Measurements from ENCODE around the gene IFNGR2. TPM values are rescaled to one million over a fixed set of nuclear protein-coding genes. Genes with fewer than 3 reads are reported as not detected.

The IFNGR2 gene
- total and polyA plus RNA-seq, 7 experiments from 2014 or later: 9.1 to 80.5 (median 33.7) TPM

DNA sequence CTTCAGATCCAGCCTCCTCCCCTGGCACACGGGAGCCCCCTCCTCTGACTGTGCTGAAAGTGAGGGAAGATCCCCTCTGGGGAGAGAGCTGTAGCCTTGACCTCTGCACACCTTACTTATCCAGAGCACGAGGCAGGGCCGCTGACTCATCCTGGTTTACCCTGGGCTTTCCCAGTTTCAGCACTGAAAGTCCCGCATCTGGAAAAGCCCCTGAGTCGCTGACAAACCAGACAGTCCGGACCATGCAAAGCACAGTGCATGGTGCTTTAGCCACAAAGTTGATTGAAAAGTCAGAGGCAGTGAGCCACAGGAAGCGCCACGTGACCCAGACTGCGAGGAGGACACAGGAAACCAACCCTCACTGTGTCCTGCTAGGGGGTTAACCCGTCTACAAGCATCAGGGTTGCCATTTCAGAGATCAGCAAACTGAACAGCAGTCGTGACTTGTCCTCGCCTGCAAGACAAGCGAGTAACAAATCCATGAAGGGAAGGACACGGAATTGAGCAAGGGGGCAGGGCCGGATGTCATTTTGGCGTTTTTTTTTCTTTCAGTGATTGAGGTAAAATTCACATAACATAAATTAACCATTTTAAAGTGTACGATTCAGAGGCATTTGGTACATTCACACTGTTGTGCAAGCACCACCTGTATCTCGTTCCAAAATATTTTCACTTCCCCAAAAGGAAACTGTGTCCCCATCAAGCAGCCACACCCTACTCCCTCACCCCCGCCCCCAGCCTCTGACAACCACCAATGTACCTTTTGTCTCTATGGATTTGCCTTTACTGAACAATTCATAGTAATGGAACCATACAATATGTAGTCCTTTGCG is 19.9 kb upstream of the IFNGR2 start:
- H3K4me1 Mint-ChIP-seq: peaks cover 53 to 76% (median 65%) of the 10 kb centered on the region in 7 donors
- Histone ChIP-seq H3K36me3 (ENCODE audit: control insufficient read depth in 2 of 3, insufficient read depth in 3 of 3, low read length in 3 of 3) (no peaks in the 10 kb centered on the region), H3K27me3 (ENCODE audit: control insufficient read depth in 2 of 2, insufficient read depth in 2 of 2, low read length in 2 of 2) (no peaks in the 10 kb centered on the region), H3K4me3 (ENCODE audit: low read length) (peak overlapping the region; percentile 57), H3K4me1 (ENCODE audit: control insufficient read depth in 2 of 2, insufficient read depth in 2 of 2, low read length in 2 of 2) (peaks cover 46 to 61% of the 10 kb centered on the region in 2 donors), H3K27ac (ENCODE audit: low read depth, low read length) (peak overlapping the region; percentile 41), H3K9me3 (ENCODE audit: control insufficient read depth in 2 of 3, low read length in 3 of 3) (no peaks in the 10 kb centered on the region)
- H3K9me3 Mint-ChIP-seq: no peaks in the 10 kb centered on the region
- POLR2A ChIA-PET: interaction anchor here (1.6 to 3.7 kb wide), 3 partner anchors 19 to 21 kb away, joined by 8 to 16 read pairs (median 10); partner anchors contain the start of gene IFNGR2
- H3K27ac Mint-ChIP-seq: peak overlapping the region; percentile 64 to 97 (median 87)
- ATAC-seq: peak; percentile 65
- DNase-seq: peak in 7 of 9 donors; percentile 34 to 77 (median 41)
- H3K27me3 Mint-ChIP-seq: peaks cover 0 to 43% (median 0%) of the 10 kb centered on the region in 5 donors
- intact Hi-C loops (cut with micrococcal nuclease): loop anchor here (1.0 to 5.0 kb wide), 8 partner anchors 20 to 451 kb away; partner anchors contain the start of genes GART (in 1 of the 2), IFNAR1 (in 1 of the 2), IFNGR2 (in 1 of the 2) and SON (in 1 of the 2)
- H3K36me3 Mint-ChIP-seq: peaks cover 0 to 3% (median 0%) of the 10 kb centered on the region in 5 donors
- peak overlapping the region; percentile 80 to 98 (median 88) for H3K4me3 Mint-ChIP-seq
- CTCF ChIA-PET: no interaction called here

DNA sequence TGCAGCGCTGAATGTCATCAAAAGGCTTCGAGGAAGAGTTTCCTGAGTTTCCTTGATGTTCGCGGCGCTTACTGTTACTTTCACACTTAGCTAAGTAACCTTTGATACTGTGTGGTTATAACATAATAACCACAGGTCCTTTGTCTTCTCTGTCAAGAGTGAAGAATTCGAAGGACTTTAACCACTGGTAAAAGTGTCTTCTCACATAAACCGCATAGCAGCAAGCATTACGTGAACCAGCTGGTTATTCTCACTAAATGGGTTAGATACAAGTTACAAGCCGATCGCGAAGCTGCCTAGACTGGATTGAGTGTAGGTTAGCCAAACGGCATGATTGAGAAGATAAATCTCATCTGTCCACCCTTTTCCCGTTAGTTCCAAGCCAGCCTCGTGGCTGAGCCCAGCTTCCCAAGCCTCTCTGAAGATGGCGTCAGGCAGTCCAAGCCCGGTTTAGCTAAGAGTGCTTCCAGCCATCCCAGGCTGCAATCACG is 18.3 kb upstream of the IFNGR2 start:
- peak overlapping the region; percentile 5 for H3K27ac ChIP-seq (ENCODE audit: low read depth, low read length)
- Mint-ChIP-seq H3K27ac (peak overlapping the region; percentile 63 to 91 (median 80)), H3K4me3 (peak overlapping the region; percentile 68 to 98 (median 82)), H3K9me3 (no peaks in the 10 kb centered on the region), H3K36me3 (peaks cover 0 to 3% (median 0%) of the 10 kb centered on the region in 5 donors), H3K4me1 (peaks cover 54 to 66% (median 58%) of the 10 kb centered on the region in 7 donors), H3K27me3 (peaks cover 0 to 50% (median 0%) of the 10 kb centered on the region in 5 donors)
- H3K36me3 ChIP-seq (ENCODE audit: control insufficient read depth in 2 of 3, insufficient read depth in 3 of 3, low read length in 3 of 3): no peaks in the 10 kb centered on the region
- H3K4me3 ChIP-seq (ENCODE audit: low read length): peak overlapping the region; percentile 22
- intact Hi-C loops (cut with micrococcal nuclease): loop anchor here (1.0 to 5.0 kb wide), 5 partner anchors 18 to 613 kb away; partner anchors contain the start of genes GART (in 1 of the 2), IFNGR2 (in 1 of the 2) and SON (in 1 of the 2)
- DNase-seq: peak in 7 of 9 donors; percentile 56 to 77 (median 70)
- H3K9me3 ChIP-seq (ENCODE audit: control insufficient read depth in 2 of 3, low read length in 3 of 3): no peaks in the 10 kb centered on the region
- H3K4me1 ChIP-seq (ENCODE audit: control insufficient read depth in 2 of 2, insufficient read depth in 2 of 2, low read length in 2 of 2): peaks cover 45 to 54% of the 10 kb centered on the region in 2 donors
- POLR2A ChIA-PET: interaction anchor here (0.8 to 3.7 kb wide), 14 partner anchors 8 to 195 kb away, joined by 3 to 22 read pairs (median 4); partner anchors contain the start of genes IFNAR1 and IFNGR2
- CTCF ChIA-PET: interaction anchor here (0.6 to 2.1 kb wide), 8 partner anchors 10 to 188 kb away, joined by 3 to 9 read pairs (median 4); no protein-coding TSS in a partner anchor
- H3K27me3 ChIP-seq (ENCODE audit: control insufficient read depth in 2 of 2, insufficient read depth in 2 of 2, low read length in 2 of 2): no peaks in the 10 kb centered on the region
- peak; percentile 59 for ATAC-seq

GRCh38 chr21:33386222-33386784 is 16.9 kb upstream of the IFNGR2 start:
- POLR2A ChIA-PET: interaction anchor here (0.8 to 3.7 kb wide), 2 partner anchors 10 to 16 kb away, joined by 3 to 16 read pairs; partner anchors contain the start of gene IFNGR2

GRCh38 chr21:33387294-33387693 is 15.9 kb upstream of the IFNGR2 start:
- intact Hi-C loops (cut with micrococcal nuclease): no loop called here
- peaks cover 0 to 64% (median 4%) of the 10 kb centered on the region in 5 donors for H3K27me3 Mint-ChIP-seq
- H3K4me3 ChIP-seq (ENCODE audit: low read length): no peak overlapping the region
- H3K36me3 Mint-ChIP-seq: peaks cover 0 to 1% (median 0%) of the 10 kb centered on the region in 5 donors
- CTCF ChIA-PET: no interaction called here
- no peak overlapping the region for H3K27ac ChIP-seq (ENCODE audit: low read depth, low read length)
- peaks cover 29 to 32% of the 10 kb centered on the region in 2 donors for H3K4me1 ChIP-seq (ENCODE audit: control insufficient read depth in 2 of 2, insufficient read depth in 2 of 2, low read length in 2 of 2)
- peaks cover 32 to 42% (median 38%) of the 10 kb centered on the region in 7 donors for H3K4me1 Mint-ChIP-seq
- H3K27me3 ChIP-seq (ENCODE audit: control insufficient read depth in 2 of 2, insufficient read depth in 2 of 2, low read length in 2 of 2): no peaks in the 10 kb centered on the region
- no peak for DNase-seq
- no peaks in the 10 kb centered on the region for H3K9me3 ChIP-seq (ENCODE audit: control insufficient read depth in 2 of 3, low read length in 3 of 3)
- H3K27ac Mint-ChIP-seq: no peak overlapping the region
- no peak overlapping the region for H3K4me3 Mint-ChIP-seq
- ATAC-seq: no peak
- POLR2A ChIA-PET: interaction anchor here (1.1 kb wide), 1 partner anchor 26 kb away, joined by 4 read pairs; no protein-coding TSS in a partner anchor
- no peaks in the 10 kb centered on the region for H3K9me3 Mint-ChIP-seq
- H3K36me3 ChIP-seq (ENCODE audit: control insufficient read depth in 2 of 3, insufficient read depth in 3 of 3, low read length in 3 of 3): no peaks in the 10 kb centered on the region

More at GRCh38 chr21:33386222-33386784, 16.9 kb upstream of the IFNGR2 start:
- no peaks in the 10 kb centered on the region for H3K9me3 ChIP-seq (ENCODE audit: control insufficient read depth in 2 of 3, low read length in 3 of 3)
- intact Hi-C loops (cut with micrococcal nuclease): no loop called here
- H3K4me3 Mint-ChIP-seq: peak overlapping the region in 1 of 10 donors; percentile 11
- peaks cover 0 to 1% (median 0%) of the 10 kb centered on the region in 5 donors for H3K36me3 Mint-ChIP-seq
- peaks cover 31 to 40% of the 10 kb centered on the region in 2 donors for H3K4me1 ChIP-seq (ENCODE audit: control insufficient read depth in 2 of 2, insufficient read depth in 2 of 2, low read length in 2 of 2)
- peaks cover 0 to 56% (median 4%) of the 10 kb centered on the region in 5 donors for H3K27me3 Mint-ChIP-seq
- CTCF ChIA-PET: interaction anchor here (0.9 to 2.1 kb wide), 3 partner anchors 42 to 124 kb away, joined by 4 to 6 read pairs (median 4); no protein-coding TSS in a partner anchor
- H3K4me3 ChIP-seq (ENCODE audit: low read length): no peak overlapping the region
- peaks cover 41 to 52% (median 46%) of the 10 kb centered on the region in 7 donors for H3K4me1 Mint-ChIP-seq
- no peak overlapping the region for H3K27ac ChIP-seq (ENCODE audit: low read depth, low read length)
- peak overlapping the region in 3 of 9 donors; percentile 8 to 91 (median 49) for H3K27ac Mint-ChIP-seq
- DNase-seq (no peak), ATAC-seq (no peak)
- no peaks in the 10 kb centered on the region for H3K27me3 ChIP-seq (ENCODE audit: control insufficient read depth in 2 of 2, insufficient read depth in 2 of 2, low read length in 2 of 2)
- no peaks in the 10 kb centered on the region for H3K9me3 Mint-ChIP-seq
- H3K36me3 ChIP-seq (ENCODE audit: control insufficient read depth in 2 of 3, insufficient read depth in 3 of 3, low read length in 3 of 3): no peaks in the 10 kb centered on the region

DNA sequence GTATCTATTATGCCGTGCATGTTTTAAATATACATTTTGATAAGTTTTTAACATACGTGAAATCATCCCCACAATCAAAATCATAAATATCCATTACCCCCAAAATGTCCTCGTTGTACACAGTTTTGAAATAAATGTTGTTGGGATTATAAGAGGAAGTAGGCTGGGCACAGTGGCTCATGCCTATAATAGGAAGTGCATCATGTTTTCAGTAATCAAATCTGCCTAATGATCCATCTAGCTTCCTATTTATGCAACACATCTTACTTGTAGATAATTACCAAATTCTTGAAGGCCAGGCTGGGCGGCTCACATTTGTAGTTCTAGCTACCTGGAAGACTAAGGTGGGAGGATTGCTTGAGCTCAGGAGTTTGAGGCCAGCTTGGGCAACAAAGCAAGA is 15.0 kb upstream of the IFNGR2 start:
- peaks cover 23 to 34% (median 29%) of the 10 kb centered on the region in 7 donors for H3K4me1 Mint-ChIP-seq
- DNase-seq (no peak), ATAC-seq (peak; percentile 25)
- H3K4me1 ChIP-seq (ENCODE audit: control insufficient read depth in 2 of 2, insufficient read depth in 2 of 2, low read length in 2 of 2): peaks cover 22 to 23% of the 10 kb centered on the region in 2 donors
- no peak overlapping the region for H3K4me3 Mint-ChIP-seq
- intact Hi-C loops (cut with micrococcal nuclease): no loop called here
- peaks cover 0 to 1% (median 0%) of the 10 kb centered on the region in 5 donors for H3K36me3 Mint-ChIP-seq
- peaks cover 0 to 4% of the 10 kb centered on the region in 2 donors for H3K27me3 ChIP-seq (ENCODE audit: control insufficient read depth in 2 of 2, insufficient read depth in 2 of 2, low read length in 2 of 2)
- no peaks in the 10 kb centered on the region for H3K9me3 Mint-ChIP-seq
- no peaks in the 10 kb centered on the region for H3K36me3 ChIP-seq (ENCODE audit: control insufficient read depth in 2 of 3, insufficient read depth in 3 of 3, low read length in 3 of 3)
- no peaks in the 10 kb centered on the region for H3K9me3 ChIP-seq (ENCODE audit: control insufficient read depth in 2 of 3, low read length in 3 of 3)
- no peak overlapping the region for H3K27ac ChIP-seq (ENCODE audit: low read depth, low read length)
- H3K27me3 Mint-ChIP-seq: peaks cover 0 to 69% (median 8%) of the 10 kb centered on the region in 5 donors
- H3K4me3 ChIP-seq (ENCODE audit: low read length): no peak overlapping the region
- ChIA-PET CTCF (interaction anchor here (1.9 kb wide), 1 partner anchor 8 kb away, joined by 6 read pairs; no protein-coding TSS in a partner anchor), POLR2A (interaction anchor here (1.1 kb wide), 1 partner anchor 26 kb away, joined by 4 read pairs; no protein-coding TSS in a partner anchor)
- peak overlapping the region in 2 of 9 donors; percentile 46 to 65 for H3K27ac Mint-ChIP-seq

- H3K4me3 Mint-ChIP-seq: no peak overlapping the region
- ChIA-PET POLR2A (interaction anchor here (1.4 kb wide), 1 partner anchor 29 kb away, joined by 3 read pairs; no protein-coding TSS in a partner anchor), CTCF (interaction anchor here (1.1 kb wide), 1 partner anchor 13 kb away, joined by 3 read pairs; no protein-coding TSS in a partner anchor)
- intact Hi-C loops (cut with micrococcal nuclease): no loop called here
- no peak overlapping the region for H3K27ac ChIP-seq (ENCODE audit: low read depth, low read length)
- DNase-seq: no peak
- H3K9me3 ChIP-seq (ENCODE audit: control insufficient read depth in 2 of 3, low read length in 3 of 3): no peaks in the 10 kb centered on the region
- no peak for ATAC-seq
- H3K27me3 Mint-ChIP-seq: peaks cover 0 to 74% (median 8%) of the 10 kb centered on the region in 5 donors
- no peaks in the 10 kb centered on the region for H3K9me3 Mint-ChIP-seq
- no peak overlapping the region for H3K4me3 ChIP-seq (ENCODE audit: low read length)
- no peaks in the 10 kb centered on the region for H3K36me3 ChIP-seq (ENCODE audit: control insufficient read depth in 2 of 3, insufficient read depth in 3 of 3, low read length in 3 of 3)
- H3K4me1 Mint-ChIP-seq: peaks cover 2 to 24% (median 7%) of the 10 kb centered on the region in 7 donors
- no peak overlapping the region for H3K27ac Mint-ChIP-seq
- peaks cover 0 to 1% (median 0%) of the 10 kb centered on the region in 5 donors for H3K36me3 Mint-ChIP-seq
- H3K4me1 ChIP-seq (ENCODE audit: control insufficient read depth in 2 of 2, insufficient read depth in 2 of 2, low read length in 2 of 2): peaks cover 1 to 2% of the 10 kb centered on the region in 2 donors
- peaks cover 0 to 4% of the 10 kb centered on the region in 2 donors for H3K27me3 ChIP-seq (ENCODE audit: control insufficient read depth in 2 of 2, insufficient read depth in 2 of 2, low read length in 2 of 2)
These were observed 12.7 kb upstream of the IFNGR2 start for GRCh38 chr21:33390479-33390878.
